HepG2 (cell line): ENCODE data around the gene NOP56. TPM values are rescaled to one million over a fixed set of nuclear protein-coding genes. Genes with fewer than 3 reads are reported as not detected.

Experiments
- AGO2 ChIP-seq: fragments of 200-400 bp; formaldehyde crosslinking; optimal IDR thresholded peaks from 2 replicates; pipeline ENCODE3; 2017; ENCODE audit warnings: mild to moderate bottlenecking, low read depth, low read length, moderate library complexity
- ARHGAP35 ChIP-seq: sonication (generic); formaldehyde crosslinking; IDR thresholded peaks from 2 replicates; pipeline ENCODE4 v1.9.0; 2022; ENCODE audit warnings: mild to moderate bottlenecking, inconsistent platforms, moderate library complexity, missing genetic modification reagents, borderline replicate concordance
- EEA1 ChIP-seq: sonication (generic); formaldehyde crosslinking; IDR thresholded peaks from 2 replicates; pipeline ENCODE4 v1.5.1; 2020; ENCODE audit warnings: mild to moderate bottlenecking, missing genetic modification reagents, borderline replicate concordance
- HMGXB3 ChIP-seq: sonication (generic); formaldehyde crosslinking; IDR thresholded peaks from 2 replicates; pipeline ENCODE4 v1.4.0; 2020; ENCODE audit warnings: missing genetic modification reagents, borderline replicate concordance
- JARID2 ChIP-seq: sonication (generic); formaldehyde crosslinking; IDR thresholded peaks from 2 replicates; pipeline ENCODE4 v1.8.1; 2023; ENCODE audit warnings: missing genetic modification reagents, inconsistent platforms; ENCODE audit not compliant: insufficient replicate concordance
- KAT8 ChIP-seq: IDR thresholded peaks from 2 replicates; pipeline ENCODE4 v1.6.1; 2016; ENCODE audit warnings: missing genetic modification reagents, missing compliant biosample characterization
- MAZ ChIP-seq, 2 experiments: sonication (generic) in 1 of 2; formaldehyde crosslinking in 1 of 2; IDR thresholded peaks; 2 replicates each; pipeline versions ENCODE4 v1.5.0 to v1.6.1; 2012 to 2020; ENCODE audit warnings: low read depth in 2 of 2, mild to moderate bottlenecking in 2 of 2, borderline replicate concordance in 1 of 2, improper control_type of control experiment in 1 of 2, low read length in 1 of 2, missing genetic modification reagents in 1 of 2, moderate library complexity in 1 of 2
- MEIS2 ChIP-seq: sonication (generic); formaldehyde crosslinking; IDR thresholded peaks from 2 replicates; pipeline ENCODE4 v1.9.0; 2021; ENCODE audit warnings: mild to moderate bottlenecking, missing genetic modification reagents
- MIER3 ChIP-seq: IDR thresholded peaks from 2 replicates; pipeline ENCODE4 v1.6.1; 2016; ENCODE audit warnings: missing compliant biosample characterization, borderline replicate concordance
- MXD3 ChIP-seq: IDR thresholded peaks from 2 replicates; pipeline ENCODE4 v1.6.1; 2016; ENCODE audit warnings: mild to moderate bottlenecking, missing biosample characterization, missing genetic modification reagents
- MYNN ChIP-seq: sonication (generic); formaldehyde crosslinking; IDR thresholded peaks from 2 replicates; pipeline ENCODE4 v1.4.0; 2020; ENCODE audit warnings: mild to moderate bottlenecking, low read depth, missing genetic modification reagents
- NR2C2 ChIP-seq: sonication (generic); formaldehyde crosslinking; IDR thresholded peaks from 2 replicates; pipeline ENCODE4 v1.4.0; 2020; ENCODE audit warnings: missing genetic modification reagents, mild to moderate bottlenecking, moderate library complexity, borderline replicate concordance
- RFXAP ChIP-seq: sonication (generic); formaldehyde crosslinking; IDR thresholded peaks from 2 replicates; pipeline ENCODE4 v1.4.0; 2020; ENCODE audit warnings: missing genetic modification reagents, borderline replicate concordance
- RXRA ChIP-seq: sonication (generic); formaldehyde crosslinking; IDR thresholded peaks from 2 replicates; pipeline ENCODE4 v1.5.1; 2020; ENCODE audit warnings: missing genetic modification reagents
- SIN3B ChIP-seq: fragments of 150-350 bp; IDR thresholded peaks from 2 replicates; pipeline ENCODE4 v1.6.1; 2014; ENCODE audit warnings: low read length
- ZBTB14 ChIP-seq: sonication (generic); formaldehyde crosslinking; IDR thresholded peaks from 2 replicates; pipeline ENCODE4 v1.4.0; 2020; ENCODE audit warnings: missing genetic modification reagents
- ZBTB38 ChIP-seq: sonication (generic); formaldehyde crosslinking; IDR thresholded peaks from 2 replicates; pipeline ENCODE4 v1.5.1; 2020; ENCODE audit warnings: mild to moderate bottlenecking, missing genetic modification reagents
- ZKSCAN8 ChIP-seq: IDR thresholded peaks from 2 replicates; pipeline ENCODE4 v1.6.1; 2016; ENCODE audit warnings: borderline replicate concordance, missing genetic modification reagents, missing compliant biosample characterization
- ZMYM4 ChIP-seq: sonication (generic); formaldehyde crosslinking; IDR thresholded peaks from 2 replicates; pipeline ENCODE4 v1.8.1; 2023; ENCODE audit warnings: mild to moderate bottlenecking, missing genetic modification reagents
- ZNF430 ChIP-seq: sonication (generic); formaldehyde crosslinking; IDR thresholded peaks from 2 replicates; pipeline ENCODE4 v1.9.0; 2021; ENCODE audit warnings: mild to moderate bottlenecking, missing genetic modification reagents
- ZNF460 ChIP-seq: sonication (generic); formaldehyde crosslinking; IDR thresholded peaks from 2 replicates; pipeline ENCODE4 v1.5.1; 2020; ENCODE audit warnings: missing genetic modification reagents, mild to moderate bottlenecking, borderline replicate concordance
- ZNF546 ChIP-seq: sonication (generic); formaldehyde crosslinking; conservative IDR thresholded peaks from 2 replicates; pipeline ENCODE4 v1.8.1; 2023; ENCODE audit warnings: mild to moderate bottlenecking, missing genetic modification reagents
- ZNF678 ChIP-seq: sonication (generic); formaldehyde crosslinking; IDR thresholded peaks from 2 replicates; pipeline ENCODE4 v1.4.0; 2020; ENCODE audit warnings: mild to moderate bottlenecking, missing genetic modification reagents
- polyA plus RNA-seq, 8 experiments: library from polyadenylated mRNA; depleted of rRNA in 3 of 8; stranded (reverse) in 7 of 8; unstranded in 1 of 8; fragments of >200 nt; fragmentation: Illumina TruSeq in 4 of 8; extraction: Trizol in 4 of 8; gene quantifications; 2 replicates each; pipeline versions ENCODE4 v1.2.1 to v1.2.3, GENCODE V29; 2011 to 2016; ENCODE audit warnings: low read depth in 4 of 8, missing spikeins in 1 of 8, mixed read lengths in 1 of 8; ENCODE audit not compliant: insufficient read depth in 1 of 8
- total RNA-seq, 5 experiments: library from RNA; depleted of rRNA; stranded (reverse); fragments of >200 nt; fragmentation: Illumina TruSeq; extraction: Trizol; gene quantifications; 2 replicates each; pipeline ENCODE4 v1.2.3, GENCODE V29; 2016; ENCODE audit warnings: low read depth in 1 of 5

Gene NOP56
- total and polyA plus RNA-seq, 2 of the 13 experiments (the other 11 are each of a cell fraction or from before 2014, with no cell fraction given), result 369 to 1,116 TPM

GRCh38 chr20:2692036-2692885 lies 39.8 kb downstream of the NOP56 start, which contains the start of gene EBF4 (continued):
- peak; percentile 78 for TF ChIP-seq MXD3 (CRISPR knock-in tag)
- TF ChIP-seq ZNF430 (CRISPR knock-in tag), result peak; percentile 44; the same call in 1 of the 2 replicates
- peak; percentile 48; the same call in 1 of the 2 replicates for TF ChIP-seq ZBTB14 (CRISPR knock-in tag)
- peak; percentile 45; the same call in 1 of the 2 replicates for TF ChIP-seq ZBTB38 (CRISPR knock-in tag)
- TF ChIP-seq NR2C2, result peak; percentile 69
- peak; percentile 93 for TF ChIP-seq RXRA (CRISPR knock-in tag)
- no peak for TF ChIP-seq ZNF460 (CRISPR knock-in tag)
- no peak for TF ChIP-seq KAT8
- TF ChIP-seq JARID2 (CRISPR knock-in tag), result peak; percentile 65
- TF ChIP-seq RFXAP (CRISPR knock-in tag), result peak; percentile 52; the same call in 1 of the 2 replicates
- peak; percentile 66; the same call in 1 of the 2 replicates for TF ChIP-seq MYNN (CRISPR knock-in tag)
- no peak; the same call in 1 of the 2 replicates for TF ChIP-seq MEIS2 (CRISPR knock-in tag)
- TF ChIP-seq ZNF678, result peak; percentile 79; the same call in 1 of the 2 replicates
- TF ChIP-seq SIN3B, result no peak
- TF ChIP-seq MIER3 (CRISPR knock-in tag), result no peak
- 0 out of 2 replicates have a peak, but pooled peaks have one; percentile 44 for TF ChIP-seq EEA1 (CRISPR knock-in tag)
- no peak for TF ChIP-seq AGO2
- 0 out of 2 replicates have a peak, but pooled peaks have one; percentile 23 for TF ChIP-seq ZNF546 (CRISPR knock-in tag)
- peak; percentile 57; the same call in 1 of the 2 replicates for TF ChIP-seq ZMYM4 (CRISPR knock-in tag)
- no peak for TF ChIP-seq HMGXB3 (CRISPR knock-in tag)
- TF ChIP-seq MAZ (IDR thresholded peaks at IDR 0.05; ENCODE audit: borderline replicate concordance, low read depth, low read length), result no peak
- TF ChIP-seq MAZ (CRISPR knock-in tag; IDR thresholded peaks at IDR 0.05; ENCODE audit: low read depth), result 0 out of 2 replicates have a peak, but pooled peaks have one; percentile 25
- TF ChIP-seq ARHGAP35 (CRISPR knock-in tag), result peak; percentile 86; the same call in 1 of the 2 replicates
- TF ChIP-seq ZKSCAN8 (CRISPR knock-in tag), result no peak
